NCI-H1694 (cell line): ENCODE data around the gene MAP2K3.
"Not testable (repeated sequence)": the region's sequence is repeated elsewhere in the genome, so short reads cannot be mapped to it uniquely, and the experiment has no call there.

ENCODE experiments used
- DNase-seq: peaks from one replicate; lab custom pipeline; 2025; lab: John Stamatoyannopoulos, UW

Gene MAP2K3

DNA sequence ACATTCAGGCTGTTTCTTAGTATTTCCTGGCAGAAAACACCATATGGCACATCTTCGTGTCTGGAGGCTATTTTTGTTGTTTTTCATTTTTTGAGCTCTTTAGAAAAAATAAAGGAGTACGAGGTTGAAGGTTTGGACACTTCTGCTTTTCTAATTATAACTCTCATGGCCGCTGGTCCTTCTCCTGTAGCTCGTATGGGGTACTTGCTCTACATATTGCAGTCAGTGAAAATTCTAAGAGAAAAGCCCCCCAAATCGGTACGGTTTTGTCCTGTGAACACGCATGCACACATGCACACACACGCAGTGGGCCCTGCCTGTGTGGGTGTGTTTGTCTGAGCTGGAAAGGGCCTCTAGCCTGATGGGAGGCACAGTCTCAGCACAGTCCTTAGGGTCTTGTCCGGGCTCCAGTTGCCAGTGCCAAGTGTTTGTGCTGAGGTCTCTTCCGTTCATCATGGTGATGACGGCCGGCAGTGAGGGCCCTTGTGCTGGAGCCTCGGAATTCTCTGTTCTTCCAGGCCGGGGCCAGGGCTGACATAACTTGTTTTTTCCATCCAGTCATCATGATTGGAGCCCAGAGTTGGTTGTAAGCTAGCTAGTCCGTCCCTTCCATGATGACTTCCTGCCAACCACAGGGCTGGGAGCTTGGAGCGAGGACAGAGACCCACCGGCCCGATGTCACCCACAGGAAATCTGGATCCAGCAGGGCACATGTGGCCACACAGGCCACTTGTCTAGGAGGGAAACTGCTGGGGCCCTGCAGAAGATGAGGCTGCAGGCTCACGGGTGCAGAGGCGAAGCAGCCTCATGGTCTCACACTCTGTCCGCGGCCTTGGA, 26.5 kb downstream of the MAP2K3 start:
- not testable (repeated sequence) for DNase-seq

GRCh38 chr17:21313320-21313719, 28.8 kb downstream of the MAP2K3 start:
- no peak for DNase-seq

DNA sequence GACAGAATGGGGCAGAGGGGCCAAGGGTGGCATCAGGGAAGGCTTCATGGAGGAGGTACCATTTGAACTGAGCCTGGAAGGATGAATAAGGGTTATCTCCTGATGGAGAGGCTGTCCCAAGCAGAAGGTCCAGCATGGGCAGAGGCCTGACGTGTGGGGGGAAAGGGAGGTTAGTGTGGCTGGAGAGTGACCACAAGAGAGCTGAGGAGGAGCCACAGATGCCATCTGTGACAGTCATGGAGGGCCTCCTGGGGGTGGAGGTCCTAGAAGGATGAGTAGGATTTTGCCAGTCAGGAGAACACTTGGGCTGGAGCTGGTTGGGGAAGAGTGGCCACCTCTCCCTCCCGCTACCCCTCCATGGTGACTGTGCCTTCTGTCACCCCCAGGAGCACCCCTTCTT, 29.2 kb downstream of the MAP2K3 start:
- not testable (repeated sequence) for DNase-seq

DNA sequence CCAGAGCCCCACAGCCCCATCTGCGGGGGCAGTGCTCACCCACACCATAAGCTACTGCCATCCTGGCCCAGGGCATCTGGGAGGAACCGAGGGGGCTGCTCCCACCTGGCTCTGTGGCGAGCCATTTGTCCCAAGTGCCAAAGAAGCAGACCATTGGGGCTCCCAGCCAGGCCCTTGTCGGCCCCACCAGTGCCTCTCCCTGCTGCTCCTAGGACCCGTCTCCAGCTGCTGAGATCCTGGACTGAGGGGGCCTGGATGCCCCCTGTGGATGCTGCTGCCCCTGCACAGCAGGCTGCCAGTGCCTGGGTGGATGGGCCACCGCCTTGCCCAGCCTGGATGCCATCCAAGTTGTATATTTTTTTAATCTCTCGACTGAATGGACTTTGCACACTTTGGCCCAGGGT, 29.8 kb downstream of the MAP2K3 start:
- DNase-seq, result not testable (repeated sequence)

DNA sequence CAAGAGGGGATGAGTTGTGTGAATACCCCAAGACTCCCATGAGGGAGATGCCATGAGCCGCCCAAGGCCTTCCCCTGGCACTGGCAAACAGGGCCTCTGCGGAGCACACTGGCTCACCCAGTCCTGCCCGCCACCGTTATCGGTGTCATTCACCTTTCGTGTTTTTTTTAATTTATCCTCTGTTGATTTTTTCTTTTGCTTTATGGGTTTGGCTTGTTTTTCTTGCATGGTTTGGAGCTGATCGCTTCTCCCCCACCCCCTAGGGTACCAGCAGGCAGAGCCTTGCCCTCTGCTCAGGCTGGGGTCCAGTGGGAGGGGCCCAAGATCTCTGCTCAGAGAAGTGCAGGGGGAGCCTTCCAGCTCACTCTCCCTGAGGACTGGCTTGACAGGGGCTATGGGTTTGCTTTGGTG, 30.2 kb downstream of the MAP2K3 start:
- not testable (repeated sequence) for DNase-seq

- DNase-seq, result not testable (repeated sequence)
Measured at GRCh38 chr17:21315246-21316000, 30.9 kb downstream of the MAP2K3 start.

DNA sequence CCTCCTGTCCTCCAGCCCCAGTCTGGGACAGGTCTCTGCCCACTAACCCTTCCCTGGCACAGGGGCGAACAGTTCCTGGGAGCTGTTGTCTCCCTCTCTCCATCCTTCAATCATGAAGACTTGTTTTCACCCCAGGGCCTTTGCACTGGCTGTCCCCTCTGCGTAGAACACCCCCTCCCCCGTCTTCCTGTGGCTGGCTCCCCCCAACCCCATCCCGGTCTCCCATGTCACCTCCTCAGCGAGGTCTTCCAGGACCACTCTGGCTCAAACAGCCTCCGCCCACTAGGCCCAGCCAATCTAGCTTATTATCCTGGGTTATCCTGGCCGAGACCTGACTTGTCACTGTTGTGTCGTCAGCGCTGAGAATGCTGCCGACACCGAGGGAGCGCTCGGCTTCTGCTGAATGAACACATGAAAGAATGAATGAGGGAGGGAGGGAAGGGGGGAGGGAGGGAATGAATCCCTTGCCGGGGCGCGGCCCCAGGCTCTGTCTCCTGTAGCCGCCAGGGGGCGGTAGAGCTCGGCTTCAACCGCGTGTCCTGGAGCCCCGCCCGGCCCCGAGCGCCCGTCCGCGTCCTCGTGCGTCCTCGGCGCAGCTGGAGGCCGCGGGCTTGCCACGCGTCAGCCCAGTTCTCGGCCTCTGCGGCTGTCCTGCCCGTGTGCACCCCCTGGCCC, 31.8 kb downstream of the MAP2K3 start:
- not testable (repeated sequence) for DNase-seq

DNA sequence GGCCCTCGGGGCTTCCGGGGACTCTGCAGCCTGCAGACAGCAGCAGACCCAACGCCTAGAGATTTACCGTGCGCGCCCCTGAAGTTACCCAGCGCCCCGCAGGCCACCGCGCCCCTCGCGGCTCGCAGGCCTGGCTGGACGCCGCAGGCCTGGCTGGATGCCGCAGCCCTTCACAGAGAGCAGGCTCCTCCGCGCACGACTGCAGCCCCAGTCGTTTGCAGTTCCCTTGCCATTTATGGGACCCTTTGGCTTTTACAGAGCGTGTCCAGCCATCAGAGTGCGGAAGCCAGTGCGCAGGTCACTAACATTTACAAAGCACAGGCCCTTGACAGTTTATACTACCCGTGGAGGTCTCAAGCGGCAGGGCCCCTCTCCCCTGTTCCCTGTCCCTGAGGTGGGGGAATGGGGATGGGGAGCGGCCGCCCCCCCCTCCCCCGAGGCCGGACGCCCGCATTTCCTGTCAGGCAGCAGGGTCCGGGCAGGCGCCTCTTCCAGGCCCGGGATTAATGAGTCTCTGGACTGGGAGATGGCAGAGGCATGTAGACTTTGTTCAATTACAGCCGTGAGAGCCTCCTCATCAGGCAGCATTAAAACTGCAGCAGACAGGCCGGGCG, 32.5 kb downstream of the MAP2K3 start:
- not testable (repeated sequence) for DNase-seq

- not testable (repeated sequence) for DNase-seq
Measured at GRCh38 chr17:21317821-21318220, 33.3 kb downstream of the MAP2K3 start.

DNA sequence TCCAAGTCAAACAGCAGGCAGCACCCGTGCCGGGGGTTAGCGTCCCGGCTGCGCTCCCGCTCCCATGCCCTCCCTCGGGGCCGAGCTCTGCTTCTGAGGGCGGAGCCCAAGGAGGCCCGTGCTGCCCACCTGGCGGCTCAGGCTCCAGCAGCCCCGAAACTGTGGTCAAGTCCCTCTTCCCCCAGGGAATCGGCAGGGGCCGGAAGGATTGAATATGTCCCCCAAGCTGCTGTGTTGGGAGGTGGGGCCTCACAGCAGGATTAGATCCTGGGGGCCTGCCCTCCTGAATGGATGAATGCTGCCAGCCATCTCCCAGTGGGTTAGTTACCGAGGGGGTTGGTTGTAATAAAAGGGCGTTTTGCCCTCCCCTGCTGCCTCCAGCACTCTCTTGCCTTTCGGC, 33.9 kb downstream of the MAP2K3 start:
- DNase-seq, result no peak

- DNase-seq, result not testable (repeated sequence)
Measured at GRCh38 chr17:21318856-21319255, 34.3 kb downstream of the MAP2K3 start.

GRCh38 chr17:21319256-21319655, 34.7 kb downstream of the MAP2K3 start:
- not testable (repeated sequence) for DNase-seq

DNA sequence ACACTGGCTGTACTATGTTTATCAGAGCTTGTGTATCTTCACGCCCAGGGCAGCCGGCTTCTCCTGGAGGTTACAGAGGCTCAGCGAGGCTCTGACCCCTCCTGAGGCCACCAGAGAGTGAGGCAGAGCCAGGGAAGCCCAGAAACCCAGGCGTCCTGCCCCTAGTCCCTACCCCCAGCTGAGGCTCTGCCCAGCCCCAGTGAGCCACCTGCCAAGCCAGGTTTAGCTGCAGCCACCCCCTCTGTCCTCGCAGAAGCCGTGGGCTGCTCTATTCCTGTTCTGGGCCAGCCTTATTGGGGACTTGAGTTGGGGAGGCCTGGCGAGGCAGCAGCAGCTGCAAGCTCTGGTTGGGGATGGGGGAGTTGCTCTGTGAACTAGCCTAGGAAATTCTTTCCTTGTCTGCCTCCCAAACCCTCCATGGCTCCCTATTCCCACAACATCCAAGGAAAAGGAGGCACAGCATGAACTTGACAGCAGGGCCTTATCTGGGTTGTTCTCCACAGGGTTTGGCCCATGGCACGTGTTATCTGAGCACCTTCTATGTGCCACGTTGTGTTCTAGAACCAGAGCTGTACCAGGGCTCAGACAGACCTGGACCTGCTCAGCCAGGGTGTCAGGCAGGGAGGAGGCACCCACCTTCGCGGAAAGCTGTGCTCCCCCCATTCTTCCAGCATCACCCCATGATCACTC, 35.3 kb downstream of the MAP2K3 start:
- not testable (repeated sequence) for DNase-seq

- not testable (repeated sequence) for DNase-seq
Measured at GRCh38 chr17:21320430-21320829, 35.9 kb downstream of the MAP2K3 start.

GRCh38 chr17:21321061-21321460, 36.5 kb downstream of the MAP2K3 start:
- not testable (repeated sequence) for DNase-seq

GRCh38 chr17:21321744-21322191, 37.3 kb downstream of the MAP2K3 start:
- not testable (repeated sequence) for DNase-seq

- DNase-seq, result not testable (repeated sequence)
Measured at GRCh38 chr17:21323257-21324111, 39.0 kb downstream of the MAP2K3 start.

DNA sequence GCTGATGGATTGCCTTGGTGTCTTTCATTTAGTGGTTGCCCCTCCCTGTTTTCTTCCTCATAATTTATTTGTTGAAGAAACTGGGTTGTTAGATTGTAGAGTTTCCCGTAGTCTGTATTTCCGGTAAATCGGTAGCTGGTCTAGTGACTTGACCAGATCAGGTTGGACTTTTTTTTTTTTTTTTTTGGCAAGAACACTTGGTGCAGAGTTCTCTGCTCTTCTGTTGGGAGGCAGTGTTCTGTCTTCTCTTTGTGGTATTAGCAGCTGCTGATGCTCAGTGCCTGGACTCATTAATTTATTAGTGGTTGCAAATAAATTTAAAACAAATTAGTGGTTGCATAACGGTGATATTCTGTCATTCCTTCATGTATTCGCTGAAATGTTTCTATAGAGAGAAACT, 40.2 kb downstream of the MAP2K3 start:
- not testable (repeated sequence) for DNase-seq

DNA sequence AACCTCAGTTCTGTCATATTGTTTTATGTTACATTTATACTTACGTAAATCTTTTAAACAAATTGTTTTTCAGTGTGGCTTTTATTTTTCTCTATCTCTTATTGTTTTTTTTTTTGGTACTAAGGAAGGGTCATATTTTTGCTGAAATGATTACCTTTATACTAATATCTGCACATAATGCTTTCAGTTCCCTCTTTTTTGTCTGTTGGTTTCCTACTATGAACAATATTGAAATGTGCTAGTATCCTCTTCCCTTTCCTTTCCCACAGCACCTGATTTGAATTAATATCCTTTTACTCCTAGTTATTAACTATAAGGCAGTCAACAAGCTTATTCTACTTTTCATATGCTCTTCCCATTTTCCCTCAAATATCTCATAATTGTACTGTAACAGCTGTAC, 43.4 kb downstream of the MAP2K3 start:
- DNase-seq, result not testable (repeated sequence)

DNA sequence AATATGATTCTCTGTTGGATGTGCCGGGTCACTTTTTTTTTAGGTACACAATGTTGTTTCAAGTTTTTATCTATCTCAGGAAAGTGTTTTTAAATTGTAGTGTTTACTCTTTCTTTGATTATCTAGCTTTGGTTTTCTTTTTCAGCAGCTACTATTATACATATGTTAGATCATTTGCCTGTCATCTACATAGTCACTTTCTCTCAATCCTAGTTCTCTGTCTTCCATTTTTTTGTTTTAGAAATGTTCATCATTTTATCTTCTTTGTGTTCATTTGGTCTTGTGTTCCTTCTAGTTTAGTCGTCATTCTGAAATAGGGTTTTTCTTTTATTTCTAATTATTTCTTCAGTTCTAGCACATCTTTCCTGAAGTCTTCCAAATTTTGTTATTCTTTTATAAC, 44.3 kb downstream of the MAP2K3 start:
- DNase-seq, result not testable (repeated sequence)
